Gastroesophageal sphincter (tissue), 4 donors: ENCODE measurements around the gene KRTAP1-1. TPM values are rescaled to one million over a fixed set of nuclear protein-coding genes. Genes with fewer than 3 reads are reported as not detected.
"Not testable (repeated sequence)": the region's sequence is repeated elsewhere in the genome, so short reads cannot be mapped to it uniquely, and the experiment has no call there.

Experiments
- ATAC-seq: fragments of 150-250 bp; one replicate; pipeline ENCODE4 v1.9.1; 2016; ENCODE audit warnings: mild to moderate bottlenecking, moderate library complexity
- H3K27ac ChIP-seq, 4 donors: fragments of 200-600 bp; sonication (generic) in 3 of 4; 1 replicate in 3 of 4; 2 replicates in 1 of 4; pipeline ENCODE4 v1.5.1; 2016 to 2019
- H3K27me3 ChIP-seq: fragments of 200-600 bp; sonication (generic); one replicate; pipeline ENCODE4 v1.5.1; 2019
- H3K36me3 ChIP-seq, 2 donors: fragments of 200-600 bp; sonication (generic); one replicate each; pipeline ENCODE4 v1.5.1; 2019; ENCODE audit warnings: control low read depth in 1 of 2
- H3K4me1 ChIP-seq, 3 donors: fragments of 200-600 bp; sonication (generic); 1 replicate in 2 of 3; 2 replicates in 1 of 3; pipeline ENCODE4 v1.5.1; 2016 to 2019; ENCODE audit warnings: control low read depth in 2 of 3
- H3K4me3 ChIP-seq, 2 donors: fragments of 200-600 bp; sonication (generic); one replicate each; pipeline ENCODE4 v1.5.1; 2019; ENCODE audit warnings: mild to moderate bottlenecking in 1 of 2, moderate library complexity in 1 of 2
- H3K9me3 ChIP-seq, 3 donors: fragments of 200-600 bp; sonication (generic); one replicate each; pipeline ENCODE4 v1.5.1; 2017 to 2019; ENCODE audit warnings: control low read depth in 2 of 3
- CTCF ChIP-seq, 4 experiments: fragments of 200-600 bp in 2 of 4; fragments of 450-650 bp in 2 of 4; sonication (generic) in 1 of 4; IDR thresholded peaks; one replicate each; pipeline ENCODE4 v1.5.1; 2017 to 2019; ENCODE audit warnings: antibody characterized with exemption in 4 of 4, mild to moderate bottlenecking in 2 of 4, moderate library complexity in 2 of 4
- EP300 ChIP-seq: sonication (generic); formaldehyde crosslinking; IDR thresholded peaks from one replicate; pipeline ENCODE4 v1.6.1; 2017; ENCODE audit warnings: antibody characterized with exemption, mild to moderate bottlenecking
- POLR2A ChIP-seq, 2 donors: fragments of 450-650 bp; IDR thresholded peaks; one replicate each; pipeline ENCODE4 v1.6.1; 2017; ENCODE audit warnings: antibody characterized with exemption in 2 of 2, mild to moderate bottlenecking in 2 of 2, moderate library complexity in 1 of 2
- POLR2AphosphoS5 ChIP-seq: sonication (generic); formaldehyde crosslinking; IDR thresholded peaks from one replicate; pipeline ENCODE4 v1.6.1; 2017; ENCODE audit warnings: antibody characterized with exemption
- WGBS, 2 donors: methylation state at CpG; one replicate each; pipeline ENCODE4 v1.1.5; 2018; ENCODE audit warnings: low coverage in 1 of 2; 5-methylcytosine and 5-hydroxymethylcytosine counted together
- total RNA-seq, 4 donors: library from RNA; depleted of rRNA; stranded (reverse); fragments of >200 nt; gene quantifications; one replicate each; pipeline ENCODE4 v1.1.0, GENCODE V29; 2016

KRTAP1-1 gene
- total RNA-seq, 4 donors from 2014 or later = not detected

GRCh38 chr17:41064301-41064700, 23.1 kb upstream of the KRTAP1-1 start:
- Histone ChIP-seq H3K4me1 (no peaks in the 10 kb centered on the region), H3K36me3 (no peaks in the 10 kb centered on the region), H3K9me3 (no peaks in the 10 kb centered on the region), H3K27me3 (peaks cover 14% of the 10 kb centered on the region), H3K4me3 (no peak overlapping the region), H3K27ac (no peak overlapping the region)
- WGBS, 2 donors = 76% methylated on average over 1 of the region's 1 CpG; no CpG with 5 or more reads in 1 of the 2 donors
- no peak for ATAC-seq
- TF ChIP-seq POLR2A (IDR thresholded peaks at IDR 0.05) (no peak), EP300 (no peak), CTCF (IDR thresholded peaks at IDR 0.05) (no peak)

- TF ChIP-seq POLR2A (IDR thresholded peaks at IDR 0.05) (no peak), CTCF (IDR thresholded peaks at IDR 0.05) (no peak), POLR2AphosphoS5 (no peak), EP300 (no peak)
- no peak overlapping the region for H3K27ac ChIP-seq
- no peak for ATAC-seq
- H3K9me3 ChIP-seq = no peaks in the 10 kb centered on the region
- no peaks in the 10 kb centered on the region for H3K4me1 ChIP-seq
- 81 to 90% methylated on average over 4 of the region's 4 CpGs for WGBS, 2 donors
- H3K36me3 ChIP-seq = no peaks in the 10 kb centered on the region
- peaks cover 20% of the 10 kb centered on the region for H3K27me3 ChIP-seq
- no peak overlapping the region for H3K4me3 ChIP-seq
Observed at GRCh38 chr17:41063449-41063848, 22.2 kb upstream of the KRTAP1-1 start.

GRCh38 chr17:41061964-41062363, 20.7 kb upstream of the KRTAP1-1 start:
- Histone ChIP-seq H3K4me3 (no peak overlapping the region), H3K36me3 (no peaks in the 10 kb centered on the region), H3K27ac (no peak overlapping the region), H3K4me1 (no peaks in the 10 kb centered on the region), H3K27me3 (peaks cover 34% of the 10 kb centered on the region), H3K9me3 (peaks cover 0 to 7% (median 0%) of the 10 kb centered on the region in 3 donors)
- WGBS, 2 donors = 42 to 43% methylated on average over 1 of the region's 1 CpG
- no peak for TF ChIP-seq POLR2A (IDR thresholded peaks at IDR 0.05)
- no peak for TF ChIP-seq CTCF (IDR thresholded peaks at IDR 0.05)
- no peak for TF ChIP-seq POLR2AphosphoS5
- no peak for TF ChIP-seq EP300
- ATAC-seq = no peak

DNA sequence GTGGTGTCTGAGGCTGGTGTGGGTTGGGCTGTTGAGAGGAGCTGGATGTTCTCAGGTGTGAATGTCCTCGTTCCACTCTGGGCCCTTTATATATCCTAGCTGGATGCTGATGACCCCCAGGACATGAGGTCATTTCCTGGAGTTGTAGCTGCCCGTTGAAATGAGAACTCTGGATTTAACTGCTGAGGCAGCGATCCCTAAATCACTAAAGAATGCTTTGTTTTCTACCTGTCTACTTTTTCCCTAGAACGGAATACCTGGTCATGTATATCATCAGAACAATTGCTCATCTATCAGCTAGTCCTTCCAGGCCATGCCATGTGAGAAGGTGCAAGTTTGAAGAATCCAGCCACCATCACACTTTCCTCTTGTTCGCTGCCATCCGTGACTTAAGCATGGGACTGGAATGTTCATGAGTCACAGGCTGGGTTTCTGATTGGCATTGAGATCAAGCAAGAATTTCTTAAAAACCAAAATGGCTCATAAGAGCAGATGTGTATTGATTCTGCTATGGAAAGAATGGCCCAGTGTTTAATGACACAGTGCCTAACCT, 18.9 kb upstream of the KRTAP1-1 start, which contains the start of gene KRTAP2-3:
Gene KRTAP2-3 (minus strand): TSS at position 63 of the 553 bp plus-strand sequence. CDS start 64 bp downstream, outside the sequence.
- H3K27ac ChIP-seq = no peak within 1 kb of the TSS

GRCh38 chr17:41059276-41060051, 18.2 kb upstream of the KRTAP1-1 start:
- H3K9me3 ChIP-seq, H3K36me3 ChIP-seq, H3K4me3 ChIP-seq, ATAC-seq, H3K4me1 ChIP-seq, H3K27ac ChIP-seq: not testable (repeated sequence)
- 22 to 37% methylated on average over 3 of the region's 31 CpGs for WGBS, 2 donors
- H3K27me3 ChIP-seq = peaks cover 34% of the 10 kb centered on the region

More for the DNA sequence above, 18.9 kb upstream of the KRTAP1-1 start, which contains the start of gene KRTAP2-3:
- no peaks in the 10 kb centered on the region for H3K4me1 ChIP-seq
- H3K9me3 ChIP-seq = peaks cover 0 to 7% (median 0%) of the 10 kb centered on the region in 3 donors
- H3K36me3 ChIP-seq = no peaks in the 10 kb centered on the region
- WGBS, 2 donors = 49 to 74% methylated on average over 4 to 5 of the region's 6 CpGs
- H3K4me3 ChIP-seq = no peak within 1 kb of the TSS
- no peak for ATAC-seq
- H3K27me3 ChIP-seq = peaks cover 34% of the 10 kb centered on the region
- TF ChIP-seq POLR2A (IDR thresholded peaks at IDR 0.05) (no peak), CTCF (IDR thresholded peaks at IDR 0.05) (no peak), EP300 (no peak), POLR2AphosphoS5 (no peak)
